GM15510 (cell line): ENCODE data around the gene SYTL5.

Experiments
- POLR2A ChIP-seq: IDR thresholded peaks from 3 replicates; pipeline ENCODE4 v1.6.1; 2011; ENCODE audit warnings: borderline replicate concordance; ENCODE audit not compliant: insufficient read length; ENCODE audit errors: extremely low read depth

Gene SYTL5

GRCh38 chrX:38006778-38007177 lies 425 bp downstream of the SYTL5 start:
- no peak for TF ChIP-seq POLR2A

DNA sequence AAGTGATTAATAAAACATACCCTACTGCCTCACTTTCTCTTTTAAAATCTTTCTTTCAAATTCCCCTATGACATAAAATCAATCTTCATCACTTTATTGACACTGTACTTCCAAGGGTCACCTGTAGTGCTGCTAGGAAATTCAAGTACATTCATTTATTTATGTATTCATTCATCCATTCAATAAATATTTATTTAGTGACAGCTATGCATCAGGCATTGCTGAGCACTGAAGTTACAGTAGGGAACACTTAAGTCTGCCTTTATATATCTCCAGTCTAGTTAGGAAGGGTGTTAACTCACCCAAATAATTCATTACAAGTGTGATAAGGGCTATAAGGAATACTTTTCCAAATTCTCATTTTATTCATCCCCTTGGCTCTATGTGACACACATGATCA lies 2.3 kb downstream of the SYTL5 start:
- no peak for TF ChIP-seq POLR2A

DNA sequence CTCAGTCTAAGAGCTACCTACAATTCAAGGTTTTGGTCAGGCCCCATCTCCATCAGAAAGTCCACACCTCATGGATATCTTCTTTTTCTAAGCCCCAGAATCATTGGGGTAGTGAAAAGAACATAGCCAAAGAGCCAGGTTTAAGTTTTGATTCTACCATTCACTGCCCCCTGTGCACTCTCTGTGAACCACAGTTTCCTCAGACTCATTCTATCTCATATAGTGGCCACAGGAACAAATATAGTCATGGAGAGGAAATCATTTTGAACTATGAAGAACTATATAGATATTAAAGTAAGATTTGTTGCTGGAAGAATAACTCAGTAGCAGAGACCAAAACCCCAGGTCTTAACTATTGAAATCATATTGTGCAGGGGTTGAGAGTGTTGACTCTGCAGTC lies 3.3 kb downstream of the SYTL5 start:
- TF ChIP-seq POLR2A, result no peak

- TF ChIP-seq POLR2A, result no peak
Observed at GRCh38 chrX:38018766-38019425, 12.5 kb downstream of the SYTL5 start.

GRCh38 chrX:38028300-38028699 lies 21.9 kb downstream of the SYTL5 start:
- no peak for TF ChIP-seq POLR2A

DNA sequence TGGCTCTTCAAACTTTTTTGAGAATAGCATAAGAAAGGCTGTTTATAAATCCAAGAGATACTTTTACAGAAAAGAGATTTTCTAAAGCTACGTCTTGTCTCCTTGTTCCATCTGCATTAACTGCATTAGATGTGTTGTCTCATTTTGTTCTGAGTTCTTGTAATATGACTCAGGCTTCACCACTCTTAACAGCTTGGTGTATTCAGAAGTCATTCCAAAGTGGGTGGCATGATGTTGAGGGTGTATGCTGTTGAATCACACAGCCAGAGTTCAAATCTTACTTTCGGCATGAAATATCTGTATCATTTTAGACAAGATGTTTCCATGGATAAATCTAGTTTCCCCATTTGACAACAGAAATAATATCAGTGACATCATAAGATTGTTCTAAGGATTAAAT lies 30.1 kb downstream of the SYTL5 start:
- no peak for TF ChIP-seq POLR2A

- no peak for TF ChIP-seq POLR2A
Observed at GRCh38 chrX:38038501-38038900, 32.1 kb downstream of the SYTL5 start.

DNA sequence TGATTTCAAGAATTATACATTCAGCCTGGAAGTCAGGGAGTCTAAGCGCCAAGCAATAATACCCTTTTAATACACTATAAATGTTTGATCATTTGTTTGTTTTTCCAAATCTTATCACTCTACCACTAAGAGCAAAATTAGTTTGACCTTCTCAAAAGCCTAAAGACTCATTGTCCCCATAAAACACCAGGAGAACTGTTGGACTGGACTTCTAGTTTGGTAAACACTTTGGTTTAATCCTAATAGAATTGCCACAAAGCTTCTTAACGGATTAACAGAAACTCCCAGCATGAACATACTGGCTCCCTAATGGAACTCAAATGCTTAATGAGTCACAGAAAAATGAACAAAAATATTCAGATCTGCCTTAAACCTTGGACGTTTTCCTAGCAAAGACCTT lies 34.9 kb downstream of the SYTL5 start:
- TF ChIP-seq POLR2A, result no peak

GRCh38 chrX:38044701-38045100 lies 38.3 kb downstream of the SYTL5 start:
- no peak for TF ChIP-seq POLR2A

GRCh38 chrX:38045538-38046096 lies 39.3 kb downstream of the SYTL5 start:
- TF ChIP-seq POLR2A, result no peak

GRCh38 chrX:38048886-38049285 lies 42.5 kb downstream of the SYTL5 start:
- no peak for TF ChIP-seq POLR2A

GRCh38 chrX:38050806-38051205 lies 44.5 kb downstream of the SYTL5 start:
- TF ChIP-seq POLR2A, result no peak

- no peak for TF ChIP-seq POLR2A
Observed at GRCh38 chrX:38052096-38052495, 45.7 kb downstream of the SYTL5 start.

DNA sequence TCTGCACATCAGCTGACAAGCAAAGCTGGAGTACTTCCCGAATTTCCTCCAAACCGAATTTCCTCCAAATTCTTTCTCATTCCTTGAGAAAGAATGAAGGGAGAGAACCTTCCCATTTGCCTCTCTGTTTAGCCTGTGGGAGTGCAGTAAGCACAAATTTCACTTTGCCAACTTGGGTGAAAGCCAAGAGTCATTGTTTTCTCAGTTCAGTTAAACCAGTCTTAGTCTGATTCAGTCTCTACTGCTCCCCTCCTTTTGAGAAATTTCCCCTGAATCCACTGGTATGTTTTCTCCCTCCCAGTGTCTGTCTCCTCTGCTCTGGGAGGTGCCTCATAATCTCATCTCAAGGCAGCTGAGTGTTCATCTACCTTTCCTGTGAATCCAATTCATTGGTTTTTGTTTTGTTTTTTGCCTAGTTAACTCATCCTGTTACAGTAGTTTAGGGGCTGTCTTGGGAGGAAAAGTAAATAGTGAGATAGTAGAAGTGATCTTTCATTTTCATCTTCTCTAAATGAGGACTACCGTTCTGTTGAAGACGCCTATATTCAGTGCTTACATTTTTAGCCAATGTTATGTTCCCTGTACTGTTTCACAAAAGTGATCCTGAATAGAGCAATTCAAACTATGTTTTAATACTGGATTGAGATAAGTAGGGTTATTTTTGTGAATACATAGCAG lies 49.0 kb downstream of the SYTL5 start:
- no peak for TF ChIP-seq POLR2A

DNA sequence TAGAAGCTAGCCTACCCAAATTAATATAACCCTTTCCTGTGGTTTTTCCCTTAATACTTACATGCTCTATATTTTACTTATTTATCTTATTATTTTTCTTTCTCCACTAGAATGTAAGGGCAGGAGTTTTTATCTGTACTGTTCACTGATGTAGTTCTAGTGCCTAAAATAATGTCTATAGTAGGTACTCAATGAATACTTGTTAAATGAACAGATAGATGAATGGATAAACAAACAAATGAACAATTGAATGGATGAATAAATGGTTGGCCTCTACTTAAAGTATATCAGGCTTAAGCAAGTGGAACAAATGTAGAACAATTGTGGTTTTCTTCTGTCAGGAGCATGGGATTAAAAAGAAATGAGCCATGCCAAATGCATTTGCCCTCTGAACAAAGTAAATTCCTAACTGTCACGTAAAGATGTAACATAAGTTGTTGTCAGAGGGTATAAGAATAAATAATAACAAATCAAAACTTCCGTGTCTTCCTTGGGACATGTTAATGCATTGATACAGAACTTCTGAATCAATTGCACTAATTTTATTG lies 54.1 kb downstream of the SYTL5 start:
- no peak for TF ChIP-seq POLR2A

DNA sequence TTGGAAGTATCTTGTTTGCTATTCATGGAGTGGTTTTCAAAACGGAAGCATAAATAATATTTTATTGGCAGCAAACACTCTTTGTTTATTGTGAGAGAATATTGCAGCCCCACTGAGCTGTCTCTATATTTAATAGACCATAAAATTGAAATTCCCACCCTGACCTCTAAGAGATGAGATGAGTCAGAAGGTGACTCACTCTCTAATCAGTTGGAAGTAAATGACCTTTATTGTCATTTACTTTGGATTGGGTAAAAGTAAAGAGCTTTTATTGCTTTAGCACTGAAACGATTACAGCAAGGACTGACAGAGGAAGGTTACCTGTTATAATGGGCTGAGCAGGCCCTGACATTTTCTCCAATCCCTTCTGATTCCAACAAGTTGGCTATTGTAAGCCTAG lies 55.0 kb downstream of the SYTL5 start:
- no peak for TF ChIP-seq POLR2A
